Sciatic nerve (tissue), 2 donors: ENCODE results near the gene TACR2. TPM values are rescaled to one million over a fixed set of nuclear protein-coding genes. Genes with fewer than 3 reads are reported as not detected.
A peak's percentile ranks its signal among the peaks of the same experiment; 100 is the strongest.

Source experiments
- ATAC-seq: fragments of 200-7000 bp; cut with Tn5 transposase; one replicate; pipeline ENCODE4 v1.9.1; 2020; ENCODE audit warnings: mild to moderate bottlenecking, moderate library complexity
- DNase-seq: peaks from one replicate; pipeline ENCODE4 v3.0.0-alpha.2; 2020; ENCODE audit warnings: low spot score
- intact Hi-C: fragments of 100-400 bp; cut with DNase I; formaldehyde crosslinking; loops from one replicate; pipeline ENCODE4 v1.14.2; 2022
- total RNA-seq: library from RNA; stranded (reverse); fragmentation: NEBNext Ultra II Directional; extraction: Animal tissue kit (Norgen Biotek cat#: 25700); gene quantifications from one replicate; pipeline ENCODE4 v1.2.1, GENCODE V29; 2021
- donor health status: DM: no; HTN: no; CAD: no.
- donor health status: DM: no; HTN: no; CAD: no.

TACR2 gene
- total RNA-seq, 1 donor from 2014 or later = 0.53 TPM

DNA sequence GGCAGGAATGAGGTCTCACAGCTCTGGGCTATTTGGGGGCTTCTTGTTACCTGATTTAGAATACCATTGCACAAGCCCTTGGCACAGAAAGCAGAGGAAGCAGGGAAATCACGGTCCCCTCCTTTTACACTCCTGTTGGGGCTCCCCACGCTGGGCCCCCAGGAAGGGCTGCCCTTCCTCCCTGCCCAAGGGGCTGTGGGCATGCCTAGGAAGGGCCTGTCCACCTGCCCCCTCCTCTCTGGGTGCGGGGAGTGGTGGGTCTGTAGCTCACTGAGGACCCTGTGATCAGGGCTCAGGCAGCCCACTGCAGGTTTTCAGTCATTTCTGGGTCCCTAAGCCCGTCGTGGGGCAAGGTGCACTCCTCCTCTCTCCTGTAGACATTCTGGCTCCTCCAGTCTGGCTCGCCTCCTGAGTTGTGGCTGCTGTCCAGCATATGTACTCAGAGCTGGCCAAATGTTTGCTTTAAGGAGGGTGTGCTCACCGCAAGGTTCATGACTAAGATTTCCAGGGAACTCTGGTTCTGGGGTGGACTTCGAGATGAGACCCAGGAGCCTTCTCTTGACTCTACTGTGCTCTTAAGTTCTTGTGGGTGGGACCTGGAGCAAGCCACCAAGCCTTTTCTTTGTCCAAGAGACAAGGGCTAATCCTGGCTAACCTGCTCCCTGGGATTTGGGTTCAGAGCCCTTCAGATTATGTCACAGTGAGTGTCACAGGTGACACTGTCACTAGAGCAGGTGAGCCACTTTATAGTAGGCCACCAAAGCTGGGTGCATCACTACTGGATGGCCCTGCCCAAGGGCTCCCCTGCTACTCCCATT, 56.0 kb downstream of the TACR2 start:
- ATAC-seq = peak; percentile 95
- intact Hi-C loops = no loop called here
- peak; percentile 72 for DNase-seq

DNA sequence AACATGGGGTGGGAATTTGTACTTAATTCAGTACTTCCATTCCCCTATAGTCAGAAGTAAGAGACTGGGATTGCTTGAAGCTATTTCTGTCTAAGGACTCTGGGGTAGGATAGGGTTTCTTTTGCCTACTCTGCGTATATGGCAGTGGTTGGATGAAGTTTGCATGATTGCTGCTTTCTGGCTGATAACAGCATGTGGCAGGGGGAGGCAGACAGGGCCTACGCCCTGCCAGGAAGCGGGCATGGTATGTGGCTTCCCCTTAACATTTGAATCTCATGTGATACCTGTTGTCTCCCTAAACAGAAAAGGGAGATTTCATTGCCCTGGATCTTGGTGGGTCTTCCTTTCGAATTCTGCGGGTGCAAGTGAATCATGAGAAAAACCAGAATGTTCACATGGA, 57.1 kb downstream of the TACR2 start:
- DNase-seq = no peak
- ATAC-seq = no peak
- intact Hi-C loops = no loop called here

DNA sequence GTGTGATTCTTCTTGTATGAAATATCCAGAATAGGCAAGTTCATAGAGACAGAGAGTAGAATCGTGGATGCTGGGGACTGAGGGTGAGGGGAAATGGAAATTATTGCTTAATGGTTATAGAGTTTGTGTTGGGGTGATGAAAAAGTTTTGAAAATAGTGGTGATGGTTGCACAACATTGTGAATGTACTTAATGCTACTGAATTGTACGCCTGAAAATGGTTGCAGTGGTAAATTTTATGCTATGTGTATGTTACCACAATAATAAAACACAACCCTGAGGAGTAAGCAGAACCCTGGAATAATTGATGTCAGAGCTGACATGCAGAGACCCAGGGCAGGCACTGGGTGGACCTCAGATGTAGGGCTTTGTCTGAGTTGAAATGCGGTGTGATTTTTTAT, 57.6 kb downstream of the TACR2 start:
- DNase-seq (no peak), ATAC-seq (no peak)
- intact Hi-C loops = no loop called here

DNA sequence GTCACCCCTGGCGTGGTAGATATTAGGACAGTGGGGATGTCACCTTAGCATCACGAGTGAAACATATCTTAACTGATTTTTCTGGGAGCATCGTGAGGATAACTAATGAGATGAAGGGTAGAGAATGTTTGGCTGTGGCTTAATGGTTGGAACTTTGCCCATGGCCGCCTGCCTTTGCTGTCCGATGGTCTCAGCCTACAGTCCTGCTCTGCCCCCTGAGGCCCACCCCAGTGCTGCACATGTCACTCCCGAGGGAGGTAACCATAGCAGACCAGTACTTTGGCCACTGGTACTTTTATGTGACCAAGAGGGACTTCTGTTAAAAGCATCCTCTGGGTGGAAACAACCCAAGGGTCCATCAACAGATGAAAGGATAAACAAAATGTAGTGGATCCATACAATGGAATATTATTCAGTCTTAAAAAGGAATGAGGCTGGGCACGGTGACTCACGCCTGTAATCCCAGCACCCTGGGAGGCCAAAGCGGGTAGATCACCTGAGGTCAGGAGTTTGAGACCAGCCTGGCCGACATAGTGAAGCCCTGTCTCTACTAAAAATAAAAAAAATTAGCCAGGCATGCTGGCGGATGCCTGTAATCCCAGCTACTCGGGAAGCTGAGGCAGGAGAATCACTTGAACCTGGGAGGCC, 58.4 kb downstream of the TACR2 start:
- DNase-seq = no peak
- intact Hi-C loops = no loop called here
- no peak for ATAC-seq

DNA sequence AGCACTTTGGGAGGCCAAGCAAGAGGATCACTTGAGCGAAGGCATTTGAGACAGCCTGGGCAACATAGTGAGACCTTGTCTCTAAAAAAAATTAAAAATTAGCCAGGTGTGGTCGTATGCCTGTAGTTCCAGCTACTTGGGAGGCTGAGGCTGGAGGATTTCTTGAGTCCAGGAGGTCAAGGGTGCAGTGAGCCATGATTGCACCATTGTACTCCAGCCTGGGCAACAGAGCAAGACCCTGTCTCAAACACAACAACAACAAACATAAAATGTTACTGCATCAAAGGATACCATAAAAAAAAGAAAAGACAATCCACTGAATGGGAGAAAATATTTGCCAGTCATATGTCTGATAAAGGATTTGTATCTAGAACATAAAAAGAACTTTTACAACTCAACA, 60.5 kb downstream of the TACR2 start:
- ATAC-seq = no peak

DNA sequence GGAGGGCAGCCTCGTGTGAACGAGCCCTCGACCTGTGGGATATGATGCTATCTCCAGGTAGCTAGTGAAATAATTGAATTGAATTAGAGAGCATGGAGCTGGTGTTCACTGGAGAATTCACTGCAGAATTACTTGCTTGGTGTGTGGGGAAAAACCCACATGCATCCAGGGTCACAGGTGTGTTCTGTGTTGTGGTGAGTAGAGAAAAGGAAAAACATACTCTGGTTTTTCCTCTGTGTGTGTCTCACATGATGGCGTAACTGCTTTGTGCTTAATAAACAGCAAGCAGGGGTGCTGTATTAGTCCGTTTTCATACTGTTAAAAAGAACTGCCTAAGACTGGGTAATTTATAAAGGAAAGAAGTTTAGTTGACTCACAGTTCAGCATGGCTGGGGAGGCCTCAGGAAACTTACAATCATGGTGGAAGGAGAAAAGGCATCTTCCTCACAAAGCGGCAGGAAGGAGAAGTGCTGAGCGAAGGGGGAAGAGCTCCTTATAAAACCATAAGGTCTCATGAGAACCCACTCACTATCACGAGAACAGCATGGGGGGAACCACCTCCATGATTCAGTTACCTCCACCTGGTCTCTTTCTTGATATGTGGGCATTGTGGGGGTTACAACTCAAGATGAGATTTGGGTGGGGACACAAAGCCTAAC, 62.6 kb downstream of the TACR2 start:
- intact Hi-C loops = no loop called here
- DNase-seq = no peak
- no peak for ATAC-seq

More for the DNA sequence above, 60.5 kb downstream of the TACR2 start:
- DNase-seq = no peak
- intact Hi-C loops = no loop called here

Other genes with a start within 250 kb of the TACR2 start
- gene SUPV3L1, start 236.7 kb downstream of the TACR2 start, total RNA-seq = 22.7 TPM
- 12.0 TPM for gene HKDC1, start 196.6 kb downstream of the TACR2 start, total RNA-seq
- gene HK1, start 138.4 kb downstream of the TACR2 start, total RNA-seq = 58.3 TPM
- 103 TPM for gene TSPAN15, start 34.5 kb upstream of the TACR2 start, total RNA-seq
- not detected for gene NEUROG3, start 156.5 kb upstream of the TACR2 start, total RNA-seq
- 6.1 TPM for gene FAM241B, start 213.3 kb upstream of the TACR2 start, total RNA-seq